Mammary epithelial cell (primary cell): ENCODE data around the gene STAT3.

ENCODE experiments used
- CTCF ChIP-seq, 2 donors: IDR thresholded peaks in 1 of 2; conservative IDR thresholded peaks in 1 of 2; 2 replicates each; pipeline ENCODE4 v1.5.1; 2011 to 2012; ENCODE audit warnings: inconsistent platforms in 2 of 2, low read length in 2 of 2, mild to moderate bottlenecking in 2 of 2, control low read depth in 1 of 2, low read depth in 1 of 2; ENCODE audit not compliant: insufficient read depth in 1 of 2; ENCODE audit errors: extremely low read depth in 1 of 2
- EZH2 ChIP-seq: IDR thresholded peaks from 2 replicates; pipeline ENCODE4 v1.6.1; 2012; ENCODE audit warnings: low read length, inconsistent platforms, borderline replicate concordance

GRCh38 chr17:42378959-42379594 is 9.2 kb downstream of the STAT3 start:
- TF ChIP-seq CTCF (conservative IDR thresholded peaks at IDR 0.05 in 1 of 2, IDR thresholded peaks at IDR 0.05 in 1 of 2; ENCODE audit: extremely low read depth in 1 of 2, insufficient read depth in 1 of 2, low read depth in 1 of 2, low read length in 2 of 2) (no peak), EZH2 (no peak)
